ENCODE results near the gene BBS7.
A peak's percentile ranks its signal among the peaks of the same experiment; 100 is the strongest.

BBS7 gene

DNA sequence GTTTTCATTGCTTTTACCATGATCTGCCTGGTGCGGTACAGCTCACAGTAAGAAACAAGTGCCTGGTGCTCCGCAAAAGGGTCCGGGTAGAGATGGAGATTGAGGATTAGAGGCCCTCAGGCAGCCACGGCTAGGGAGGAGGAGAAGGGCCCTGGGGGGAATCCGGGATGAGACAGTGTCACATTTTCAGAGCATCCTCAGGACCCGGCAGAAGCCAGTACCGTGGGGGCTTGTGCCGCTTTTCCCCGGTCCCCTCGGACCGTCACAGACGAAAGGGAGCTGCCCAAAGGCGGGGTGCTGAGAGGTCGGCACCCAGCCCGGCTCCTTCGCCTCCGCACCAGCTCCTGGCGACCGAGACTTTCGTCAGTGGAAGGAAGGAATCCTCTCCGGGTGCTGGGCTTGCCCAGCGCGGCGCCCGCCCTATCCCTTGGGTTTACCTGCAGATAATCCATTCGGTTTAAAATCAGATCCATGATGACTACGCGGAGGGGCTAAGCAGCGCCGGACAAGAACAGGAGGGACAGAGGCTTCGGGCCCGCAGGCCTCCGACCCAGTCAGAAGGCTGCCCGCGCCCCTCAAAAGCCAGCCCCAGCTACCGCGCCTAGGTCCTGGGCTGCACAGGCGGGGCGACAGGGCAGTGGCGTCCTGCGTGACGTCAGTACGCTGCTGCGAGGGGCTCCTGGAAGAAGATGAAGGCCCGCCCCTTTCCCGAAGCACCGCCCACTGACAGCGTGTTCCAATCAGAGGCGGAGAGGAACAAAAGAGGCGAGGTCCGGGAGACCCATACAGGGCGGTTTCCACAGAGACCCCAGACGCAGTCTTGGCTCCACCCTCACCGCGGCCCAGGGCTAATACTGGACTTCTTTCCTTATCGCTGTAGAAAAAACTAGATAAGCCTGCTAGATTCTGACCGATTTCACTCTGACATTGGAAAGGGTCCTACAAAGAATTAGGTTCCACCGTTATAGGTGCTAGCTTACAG lies at the start of gene BBS7:
Gene BBS7 (minus strand): TSS at position 634 of the 982 bp plus-strand sequence. CDS start 161 bp downstream, at position 473.
- DNase-seq = peak; percentile 98

- no peak for DNase-seq
Observed at GRCh38 chr4:121913667-121914066, 43.4 kb upstream of the BBS7 start.

- DNase-seq = no peak
Observed at GRCh38 chr4:121908346-121908745, 38.1 kb upstream of the BBS7 start.

- DNase-seq = peak; percentile 42
Observed at GRCh38 chr4:121900132-121900983, 30.1 kb upstream of the BBS7 start.

- DNase-seq = no peak
Observed at GRCh38 chr4:121898150-121898549, 27.9 kb upstream of the BBS7 start.

- no peak for DNase-seq
Observed at GRCh38 chr4:121888134-121888533, 17.9 kb upstream of the BBS7 start.

- no peak for DNase-seq
Observed at GRCh38 chr4:121885115-121885514, 14.8 kb upstream of the BBS7 start.

- DNase-seq = no peak
Observed at GRCh38 chr4:121881158-121881557, 10.9 kb upstream of the BBS7 start.

- no peak for DNase-seq
Observed at GRCh38 chr4:121879135-121879534, 8.9 kb upstream of the BBS7 start.

DNA sequence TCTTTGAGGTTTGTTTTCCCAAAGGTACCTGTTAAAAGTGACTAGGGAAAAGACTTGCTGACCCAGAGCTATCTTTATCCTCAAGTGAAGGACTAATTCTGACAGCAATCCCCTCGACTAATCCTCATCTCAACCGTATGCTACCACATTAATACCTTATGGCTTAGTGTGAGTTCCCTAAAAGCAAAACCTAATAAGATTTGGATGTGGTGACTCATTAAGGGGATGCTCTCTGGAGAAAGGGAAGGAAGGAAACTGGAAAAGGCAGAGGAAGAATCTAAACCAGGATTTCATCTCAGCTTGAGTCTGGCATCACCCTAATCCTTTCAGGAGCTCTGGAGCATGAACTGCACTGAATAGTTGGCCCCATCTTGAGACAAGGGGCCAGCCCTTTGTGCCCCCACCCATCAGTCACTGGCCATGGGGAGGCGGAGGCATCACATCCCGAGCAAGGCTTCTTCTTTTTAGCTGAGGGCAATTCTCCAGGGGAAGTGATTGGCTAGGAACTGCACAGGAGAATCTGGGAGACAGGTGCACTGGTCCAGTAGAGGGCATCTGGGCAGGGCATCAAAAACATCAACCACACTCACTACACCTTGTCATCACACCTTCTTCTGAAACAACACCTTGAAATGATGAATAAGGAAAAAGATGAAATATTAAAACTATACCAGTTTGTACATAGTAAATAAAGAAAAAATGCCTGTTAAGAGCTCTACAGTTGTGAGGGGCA lies 6.9 kb upstream of the BBS7 start:
- no peak for DNase-seq

- no peak for DNase-seq
Observed at GRCh38 chr4:121876070-121876469, 5.8 kb upstream of the BBS7 start.

DNA sequence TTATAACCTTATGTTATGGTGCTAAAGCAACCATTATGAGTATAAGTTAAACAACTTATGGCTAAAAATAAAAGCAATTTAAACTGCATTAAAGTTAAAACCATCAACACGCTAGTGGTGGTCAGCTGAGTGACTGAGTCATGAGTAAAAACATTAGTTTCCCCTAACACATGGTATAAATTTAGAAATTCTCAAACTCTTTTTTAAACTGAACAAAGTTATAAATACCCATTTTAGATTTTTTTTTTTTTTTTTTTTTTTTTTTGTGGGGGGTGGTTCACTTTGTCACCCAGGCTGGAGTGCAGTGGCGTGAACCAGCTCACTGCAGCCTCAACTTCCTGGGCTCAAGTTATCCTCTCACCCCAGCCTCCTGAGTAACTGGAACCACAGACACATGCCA lies 5.4 kb upstream of the BBS7 start:
- DNase-seq = no peak

DNA sequence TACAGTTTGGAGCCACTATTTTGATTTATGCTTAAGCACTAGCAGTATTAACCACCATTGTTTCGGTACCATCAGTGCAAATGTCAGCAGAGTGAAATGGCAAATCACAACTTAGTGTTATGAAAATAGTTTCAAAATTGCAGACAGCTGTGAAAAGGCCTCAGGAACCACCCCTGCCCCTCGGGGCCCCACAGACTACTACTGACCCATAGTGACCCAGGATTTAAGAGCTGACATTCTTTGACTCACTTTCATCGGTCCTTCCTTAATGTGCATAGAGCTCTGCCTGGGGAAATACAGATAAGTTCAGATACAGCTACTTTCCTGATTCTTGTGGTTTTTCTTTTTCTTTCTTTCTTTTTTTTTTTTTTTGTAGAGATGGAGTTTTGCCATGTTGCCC lies 3.3 kb upstream of the BBS7 start:
- DNase-seq = no peak

GRCh38 chr4:121863799-121864198 lies 6.5 kb downstream of the BBS7 start:
- DNase-seq = no peak

- DNase-seq = no peak
Observed at GRCh38 chr4:121861426-121861825, 8.8 kb downstream of the BBS7 start.

DNA sequence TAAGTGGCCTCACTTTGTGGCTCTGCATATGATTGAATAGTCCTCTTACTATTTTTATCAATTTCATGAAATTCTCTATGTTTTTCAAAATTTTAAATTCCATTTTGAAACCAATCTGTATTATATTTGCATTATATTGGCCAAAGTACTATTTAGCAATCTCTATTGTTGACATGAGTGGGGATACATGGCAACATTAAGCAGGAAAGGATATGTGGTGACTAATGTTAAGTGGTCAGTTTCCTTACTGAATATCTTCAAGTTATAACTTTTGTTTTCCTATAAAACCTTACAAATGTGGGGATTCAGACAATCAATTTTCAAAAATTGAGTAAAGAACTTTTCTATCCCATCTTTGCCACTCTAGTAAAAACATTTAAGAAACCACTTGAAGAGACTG lies 10.2 kb downstream of the BBS7 start:
- no peak for DNase-seq

- no peak for DNase-seq
Observed at GRCh38 chr4:121851354-121851753, 18.9 kb downstream of the BBS7 start.

- no peak for DNase-seq
Observed at GRCh38 chr4:121846662-121847061, 23.6 kb downstream of the BBS7 start.

GRCh38 chr4:121842862-121843261 lies 27.4 kb downstream of the BBS7 start:
- no peak for DNase-seq

GRCh38 chr4:121838136-121838535 lies 32.1 kb downstream of the BBS7 start:
- no peak for DNase-seq

GRCh38 chr4:121829511-121829910 lies 40.8 kb downstream of the BBS7 start:
- DNase-seq = no peak

DNA sequence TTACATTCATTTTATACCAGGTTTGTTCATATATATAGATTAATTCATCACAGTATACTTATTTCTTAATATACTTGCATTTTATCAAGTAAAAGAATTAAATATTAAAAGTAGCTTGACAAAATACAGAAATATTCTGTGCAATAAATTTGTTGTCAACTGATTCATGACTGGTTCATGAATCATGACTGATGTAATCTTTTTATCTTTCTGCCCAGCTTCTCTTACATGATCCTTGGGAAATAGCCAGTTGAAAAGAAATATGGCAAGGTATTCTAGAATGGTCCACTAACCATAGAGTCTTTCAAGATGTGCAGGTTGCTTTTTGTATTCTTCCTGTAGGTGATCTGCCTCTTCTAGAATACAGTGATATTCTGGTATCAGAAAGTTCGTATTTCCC lies 42.4 kb downstream of the BBS7 start:
- DNase-seq = no peak

DNA sequence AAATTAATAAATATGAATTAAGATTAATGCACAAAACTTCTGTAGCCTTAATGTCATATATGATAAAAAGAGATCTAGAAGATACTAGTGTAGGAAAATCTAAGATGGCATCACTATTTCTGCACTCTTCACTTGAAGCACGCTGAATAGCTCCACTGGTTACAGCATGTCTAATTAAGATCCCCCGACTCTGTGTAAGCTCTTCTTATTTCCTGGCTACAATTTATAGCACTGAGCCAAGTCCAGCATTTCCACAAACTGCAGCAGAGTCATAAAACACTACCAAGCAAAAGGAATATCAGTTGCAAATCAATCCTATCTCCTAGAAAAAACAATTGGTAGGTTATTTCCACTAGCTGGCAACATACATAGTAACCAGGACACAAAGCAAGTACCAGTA lies 45.3 kb downstream of the BBS7 start:
- DNase-seq = no peak
